ENCODE data around the gene INSC.

Gene INSC

GRCh38 chr11:15192005-15192556, 77.4 kb downstream of the INSC start:
- no peak for DNase-seq

DNA sequence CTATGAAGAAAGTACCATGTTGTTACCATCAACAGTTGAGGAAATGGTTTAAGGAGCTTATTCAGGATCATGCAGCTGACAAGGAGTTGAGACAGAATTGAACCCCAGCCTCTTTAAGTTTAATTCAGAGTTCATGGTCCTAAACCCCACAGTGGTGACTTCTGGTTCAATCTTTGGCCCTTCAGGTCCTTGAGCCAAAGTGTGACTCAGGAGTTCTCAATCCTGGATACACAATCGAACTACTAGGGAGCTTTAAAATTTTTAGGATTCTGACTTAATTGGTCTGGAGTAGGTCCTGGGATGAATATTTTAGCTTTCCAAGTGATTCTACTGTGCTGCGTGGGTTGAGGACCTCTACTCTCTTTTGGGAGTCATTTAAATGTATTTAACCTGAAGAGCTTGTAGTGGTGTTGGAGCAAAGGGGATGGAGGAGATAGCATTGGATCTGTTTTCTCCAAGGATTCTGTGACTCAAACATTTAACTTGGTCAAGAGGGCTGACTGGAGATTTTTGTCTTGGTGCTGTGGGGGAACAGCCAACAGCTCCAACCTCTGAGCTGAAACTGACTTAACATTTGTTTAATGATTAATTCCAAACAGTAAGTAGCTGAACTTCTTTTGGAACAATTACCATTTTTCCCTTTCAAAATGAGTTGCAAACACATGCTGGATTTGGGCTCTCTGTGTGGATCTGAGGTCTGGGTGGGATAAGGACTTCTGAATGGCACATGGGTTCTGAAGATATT, 80.1 kb downstream of the INSC start:
- DNase-seq, result no peak

DNA sequence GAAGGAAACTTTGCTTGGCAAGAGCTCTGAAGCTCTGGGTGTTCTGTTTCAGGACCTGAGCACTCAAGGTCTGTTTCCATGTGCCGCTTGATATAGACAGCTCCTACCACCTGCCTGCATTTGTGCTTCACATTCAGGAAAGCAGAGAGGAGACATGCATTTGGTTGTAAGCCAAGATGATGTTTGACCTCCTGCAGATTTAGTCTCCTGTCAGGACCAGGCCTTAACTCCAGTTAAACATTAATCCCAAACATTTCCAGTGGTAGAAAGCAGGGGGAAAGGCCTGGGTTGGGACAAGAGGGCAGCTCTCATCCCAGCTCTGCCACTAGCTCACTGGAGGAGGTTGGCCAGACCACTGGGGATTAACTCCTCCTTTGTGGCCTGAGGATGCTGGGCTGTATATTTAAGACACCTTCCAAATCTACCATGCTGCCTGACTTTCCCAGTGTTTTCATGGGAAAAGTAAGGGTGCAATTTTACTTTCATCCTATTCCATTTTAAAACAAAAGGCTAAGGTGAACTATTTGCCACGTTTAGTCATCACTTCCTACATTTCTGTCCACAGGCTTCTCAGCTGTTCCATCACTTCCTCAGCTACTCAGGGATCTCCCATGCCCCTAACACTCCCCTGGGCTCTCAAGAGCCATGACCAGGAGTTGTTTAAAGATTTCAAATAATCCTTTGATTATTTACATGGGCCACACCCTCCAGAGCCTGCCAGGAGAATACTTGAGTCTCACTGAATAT, 80.9 kb downstream of the INSC start:
- no peak for DNase-seq

GRCh38 chr11:15196704-15197103, 82.0 kb downstream of the INSC start:
- DNase-seq, result no peak

GRCh38 chr11:15197696-15198095, 83.0 kb downstream of the INSC start:
- no peak for DNase-seq

DNA sequence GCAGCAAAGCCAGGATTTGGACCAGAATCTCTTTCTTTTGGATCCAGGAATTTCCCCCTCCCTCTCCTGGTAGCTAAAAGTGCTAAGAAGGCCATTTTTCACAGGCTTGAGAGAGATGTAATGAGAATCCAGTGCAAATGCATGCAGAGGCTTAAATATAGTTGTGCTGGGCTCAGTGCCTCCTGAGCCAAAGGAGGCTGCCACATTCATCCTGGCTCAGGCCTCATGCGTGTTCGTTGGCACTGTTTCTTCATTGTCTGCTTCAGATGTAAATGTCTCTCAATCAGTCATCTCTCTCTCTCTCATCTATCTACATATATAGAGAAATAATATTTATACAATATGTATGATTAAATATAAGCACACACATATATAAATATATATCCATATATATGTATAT, 83.6 kb downstream of the INSC start:
- no peak for DNase-seq

- peak; percentile 59 for DNase-seq
Measured at GRCh38 chr11:15199693-15200092, 85.0 kb downstream of the INSC start.

- no peak for DNase-seq
Measured at GRCh38 chr11:15200696-15201095, 86.0 kb downstream of the INSC start.

DNA sequence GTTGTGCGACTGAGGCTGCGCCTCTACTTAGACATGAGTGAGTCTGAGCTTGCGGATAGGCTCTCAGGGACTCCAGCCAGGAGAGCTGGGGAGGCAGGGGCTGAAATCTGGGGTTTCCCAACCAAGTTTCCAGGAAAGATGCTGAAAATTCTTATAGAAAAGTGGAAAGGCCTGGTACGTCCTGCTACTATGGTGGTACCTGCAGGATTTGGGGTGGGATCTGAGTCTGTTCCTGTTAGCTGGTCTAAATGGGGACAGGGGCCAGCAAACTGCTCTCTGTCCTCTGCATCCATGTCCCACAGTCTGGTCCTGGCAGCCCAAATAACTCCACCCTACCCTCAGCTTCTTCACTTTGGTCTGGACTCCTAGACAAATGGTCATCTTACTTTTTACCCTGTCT, 86.9 kb downstream of the INSC start:
- DNase-seq, result no peak

GRCh38 chr11:15202626-15203025, 87.9 kb downstream of the INSC start:
- no peak for DNase-seq

GRCh38 chr11:15204711-15205110, 90.0 kb downstream of the INSC start:
- DNase-seq, result no peak

DNA sequence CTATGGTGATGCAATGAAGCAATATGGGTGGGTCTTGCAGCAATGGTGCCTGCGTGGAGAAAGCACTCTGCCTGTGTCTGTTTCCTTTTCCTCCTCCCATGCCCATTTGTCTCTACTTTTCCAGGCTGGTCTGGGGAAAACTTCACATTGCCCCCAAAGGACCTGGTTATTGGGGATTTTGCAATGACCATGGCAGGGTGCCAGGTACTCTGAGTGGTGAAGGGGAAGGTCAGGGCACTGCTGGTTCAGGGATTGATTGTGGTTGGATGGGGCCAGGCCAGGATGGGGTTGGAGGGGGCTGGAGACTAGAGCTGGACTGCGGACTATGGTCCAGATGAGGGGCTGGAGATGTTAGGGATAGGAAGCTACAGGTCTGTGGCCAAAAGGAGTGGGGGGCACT, 92.1 kb downstream of the INSC start:
- DNase-seq, result no peak

DNA sequence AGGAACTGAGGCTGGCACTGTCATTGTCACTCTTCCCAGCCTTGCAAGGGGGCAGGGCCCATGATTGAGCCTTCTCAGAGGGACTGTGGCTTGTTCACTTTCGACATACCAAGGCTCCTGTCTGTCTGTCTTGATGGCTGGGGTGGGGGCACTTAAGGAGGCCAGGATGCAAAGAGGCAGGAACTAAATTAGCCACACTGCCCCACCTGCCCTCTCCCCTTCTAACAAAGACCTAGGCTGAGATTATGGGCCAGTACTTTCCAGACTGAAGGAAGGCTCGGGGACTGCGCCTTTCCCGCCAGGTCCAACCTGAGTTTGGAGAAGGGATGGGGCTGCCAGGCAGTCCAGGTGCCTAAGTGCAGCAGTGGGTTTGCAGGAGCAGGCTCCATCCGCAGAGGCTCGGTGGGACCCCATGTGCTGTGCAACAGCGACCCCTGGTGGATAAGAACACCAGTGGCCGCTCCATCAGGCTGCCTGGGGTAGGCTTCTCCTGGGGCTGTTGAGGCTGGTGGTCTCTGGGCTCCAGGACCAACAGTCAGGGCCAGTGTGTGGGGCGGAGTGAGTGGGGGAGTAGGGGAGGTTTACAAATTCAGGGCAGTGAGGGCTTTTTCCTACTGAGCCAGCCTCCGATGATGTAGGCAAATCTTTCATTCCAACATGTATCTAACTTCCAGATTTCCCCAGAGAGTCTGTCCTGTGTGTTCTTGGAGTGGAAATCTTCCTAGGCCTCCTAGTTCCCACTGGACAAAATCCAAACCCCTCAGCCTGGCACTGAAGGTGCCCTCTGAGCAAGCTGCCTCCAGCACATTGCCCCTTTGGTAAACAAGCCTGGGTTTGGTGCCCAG, 93.9 kb downstream of the INSC start:
- DNase-seq, result peak; percentile 12

- no peak for DNase-seq
Measured at GRCh38 chr11:15212876-15213275, 98.2 kb downstream of the INSC start.

GRCh38 chr11:15213471-15214231, 98.9 kb downstream of the INSC start:
- DNase-seq, result peak; percentile 29

- DNase-seq, result no peak
Measured at GRCh38 chr11:15215005-15215404, 100.3 kb downstream of the INSC start.

GRCh38 chr11:15216678-15217077, 102.0 kb downstream of the INSC start:
- DNase-seq, result no peak

GRCh38 chr11:15217416-15217815, 102.7 kb downstream of the INSC start:
- DNase-seq, result no peak

GRCh38 chr11:15222777-15223176, 108.1 kb downstream of the INSC start:
- no peak for DNase-seq

DNA sequence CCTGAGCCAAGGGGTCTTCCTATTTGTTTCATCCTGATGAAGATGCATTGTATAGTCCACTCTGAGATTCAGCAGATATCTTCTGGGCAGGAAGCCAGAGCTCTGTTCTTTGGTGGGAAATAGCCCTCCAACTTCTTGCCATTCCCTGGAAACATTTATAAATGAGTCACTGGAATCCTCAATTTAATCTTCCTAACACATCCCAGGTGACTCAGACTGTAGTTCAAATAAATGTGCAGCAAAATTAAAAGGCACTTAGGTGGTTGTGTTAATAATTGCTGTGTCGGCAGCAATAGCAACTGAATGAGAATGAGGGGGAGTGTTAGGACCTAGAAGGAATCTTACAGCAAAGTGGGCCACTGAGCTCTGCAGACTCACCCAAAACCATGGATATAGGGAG, 108.6 kb downstream of the INSC start:
- DNase-seq, result no peak

DNA sequence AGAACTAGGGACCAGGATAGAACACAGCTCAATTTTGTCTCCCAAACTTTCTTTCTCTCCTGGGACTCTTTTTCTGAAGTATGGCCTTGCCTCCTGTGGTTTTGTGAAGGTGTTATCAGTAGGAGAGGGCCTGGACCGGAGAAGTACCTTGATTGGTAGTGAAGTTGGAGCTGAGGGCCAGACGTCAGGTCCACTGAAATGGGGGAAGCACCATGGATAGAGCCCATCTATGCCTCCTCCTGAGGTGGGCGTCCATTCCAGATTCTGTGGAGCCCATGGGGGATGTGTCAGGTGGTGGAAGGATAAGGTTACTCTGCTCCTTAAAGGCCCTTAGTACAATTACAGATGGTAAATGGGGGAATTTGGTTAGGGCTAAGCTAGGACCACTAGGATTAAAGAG, 109.7 kb downstream of the INSC start:
- no peak for DNase-seq

DNA sequence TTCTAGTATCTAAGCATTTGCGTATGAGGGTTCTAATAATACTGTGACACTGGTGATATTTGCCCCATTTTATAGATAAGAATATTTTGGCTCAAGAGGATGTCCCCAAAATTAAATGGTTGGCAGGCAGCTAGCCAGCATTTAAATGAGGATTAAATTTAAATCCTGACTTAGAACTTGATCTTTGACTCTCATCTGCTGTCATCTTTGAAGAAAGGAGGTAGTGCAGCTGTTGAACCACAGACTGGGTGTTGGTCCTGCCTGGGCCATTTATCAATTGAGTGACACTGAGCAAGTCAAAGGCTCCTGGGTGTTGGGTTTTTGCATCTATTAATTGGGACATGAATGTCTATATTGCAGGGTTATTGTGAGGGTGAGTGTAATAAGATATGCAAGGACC, 112.3 kb downstream of the INSC start:
- DNase-seq, result no peak
